ENCODE data around the gene SLC66A2.

The SLC66A2 gene

GRCh38 chr18:79869591-79870300 lies 81.7 kb downstream of the SLC66A2 start:
- H3K27me3 ChIP-seq (ENCODE audit: insufficient read depth, poor library complexity, severe bottlenecking), result no peaks in the 10 kb centered on the region
- DNase-seq (ENCODE audit: low read depth in 1 of 2, low spot score in 1 of 2), result no peak
- TF ChIP-seq REST (IDR thresholded peaks at IDR 0.05; ENCODE audit: insufficient replicate concordance, low read depth) (no peak), POLR2AphosphoS5 (IDR thresholded peaks at IDR 0.05; ENCODE audit: low read depth) (no peak), SPI1 (IDR thresholded peaks at IDR 0.05; ENCODE audit: borderline replicate concordance, low read depth) (no peak), GABPA (IDR thresholded peaks at IDR 0.05; ENCODE audit: low read depth) (no peak), CTCF (IDR thresholded peaks at IDR 0.05; ENCODE audit: insufficient read depth, low read length) (no peak)
- H3K4me3 ChIP-seq (replicated peaks; ENCODE audit: insufficient read depth, low read length), result no peak overlapping the region
- no peak overlapping the region for H3K27ac ChIP-seq (replicated peaks)

- no peaks in the 10 kb centered on the region for H3K27me3 ChIP-seq (ENCODE audit: insufficient read depth, poor library complexity, severe bottlenecking)
- H3K4me3 ChIP-seq (replicated peaks; ENCODE audit: insufficient read depth, low read length), result no peak overlapping the region
- DNase-seq (ENCODE audit: low read depth in 1 of 2, low spot score in 1 of 2), result no peak
- TF ChIP-seq REST (IDR thresholded peaks at IDR 0.05; ENCODE audit: insufficient replicate concordance, low read depth), result no peak
- TF ChIP-seq GABPA (IDR thresholded peaks at IDR 0.05; ENCODE audit: low read depth), result no peak
- TF ChIP-seq SPI1 (IDR thresholded peaks at IDR 0.05; ENCODE audit: borderline replicate concordance, low read depth), result no peak
- no peak for TF ChIP-seq POLR2AphosphoS5 (IDR thresholded peaks at IDR 0.05; ENCODE audit: low read depth)
- H3K27ac ChIP-seq (replicated peaks), result no peak overlapping the region
Observed at GRCh38 chr18:79868811-79869541, 82.5 kb downstream of the SLC66A2 start.

- DNase-seq (ENCODE audit: low read depth in 1 of 2, low spot score in 1 of 2), result no peak
Observed at GRCh38 chr18:79868168-79868784, 83.2 kb downstream of the SLC66A2 start.

More at GRCh38 chr18:79868168-79868784, 83.2 kb downstream of the SLC66A2 start:
- Histone ChIP-seq H3K4me3 (replicated peaks; ENCODE audit: insufficient read depth, low read length) (no peak overlapping the region), H3K27me3 (ENCODE audit: insufficient read depth, poor library complexity, severe bottlenecking) (no peaks in the 10 kb centered on the region), H3K27ac (replicated peaks) (no peak overlapping the region)
- TF ChIP-seq CTCF (IDR thresholded peaks at IDR 0.05; ENCODE audit: insufficient read depth, low read length), result no peak
- no peak for TF ChIP-seq POLR2AphosphoS5 (IDR thresholded peaks at IDR 0.05; ENCODE audit: low read depth)
- TF ChIP-seq GABPA (IDR thresholded peaks at IDR 0.05; ENCODE audit: low read depth), result no peak
- TF ChIP-seq REST (IDR thresholded peaks at IDR 0.05; ENCODE audit: insufficient replicate concordance, low read depth), result no peak
- TF ChIP-seq SPI1 (IDR thresholded peaks at IDR 0.05; ENCODE audit: borderline replicate concordance, low read depth), result no peak
